ENCODE results near the gene CAPZA1. TPM values are rescaled to one million over a fixed set of nuclear protein-coding genes. Genes with fewer than 3 reads are reported as not detected.

CAPZA1 gene
- total and polyA plus RNA-seq, 2 donors (not counting 3 experiments of a cell fraction or from before 2014, with no cell fraction given): 77.1 to 183 TPM

GRCh38 chr1:112710159-112710558 is 90.5 kb downstream of the CAPZA1 start:
- intact Hi-C loops (cut with micrococcal nuclease): loop anchor here (5.0 to 10.0 kb wide), 2 partner anchors 413 to 1195 kb away; partner anchors contain the start of genes AP4B1 and DCLRE1B
- BruUV-seq (replicated peaks): no TSS peak
- peaks cover 17% of the 10 kb centered on the region for H3K4me1 ChIP-seq (ENCODE audit: control insufficient read depth, extremely low read depth, insufficient read depth, low read length)

More at GRCh38 chr1:112710159-112710558, 90.5 kb downstream of the CAPZA1 start:
- no peak overlapping the region for H3K4me2 ChIP-seq (ENCODE audit: insufficient read depth, low read length)
- no peaks in the 10 kb centered on the region for H3K9me3 ChIP-seq (replicated peaks; ENCODE audit: control insufficient read depth, insufficient read depth, low read length)
- TF ChIP-seq CTCF (IDR thresholded peaks at IDR 0.05; ENCODE audit: extremely low read depth in 1 of 2, insufficient read depth in 1 of 2, low read depth in 1 of 2, low read length in 2 of 2) (no peak), POLR2AphosphoS5 (IDR thresholded peaks at IDR 0.05; ENCODE audit: insufficient read depth, low read depth, low read length) (no peak), EZH2 (IDR thresholded peaks at IDR 0.05; ENCODE audit: borderline replicate concordance, low read depth, low read length, severe bottlenecking) (no peak), GATA2 (IDR thresholded peaks at IDR 0.05; ENCODE audit: insufficient read depth, insufficient read length, low read depth, low read length) (no peak), MYC (IDR thresholded peaks at IDR 0.05; ENCODE audit: low read depth, low read length) (no peak), JUN (IDR thresholded peaks at IDR 0.05; ENCODE audit: borderline replicate concordance, insufficient read depth, insufficient read length, low read depth) (no peak), MAX (IDR thresholded peaks at IDR 0.05; ENCODE audit: insufficient read depth, insufficient read length) (no peak), FOS (IDR thresholded peaks at IDR 0.05; ENCODE audit: borderline replicate concordance, insufficient read depth, low read length) (no peak), POLR2A (IDR thresholded peaks at IDR 0.05; ENCODE audit: low read depth, low read length) (no peak)
- dilution Hi-C loops (cut with MboI; ENCODE audit: extremely low pct_ligation_motif_present, low sequenced_read_pairs): no loop called here
- DNase-seq (ENCODE audit: low read depth, low spot score) (no peak), FAIRE-seq (no peak)
- POLR2A ChIA-PET: no interaction called here
- H3K4me3 ChIP-seq (replicated peaks in 1 of 3; ENCODE audit: insufficient read depth in 1 of 3, low read depth in 1 of 3, low read length in 3 of 3): no peak overlapping the region
- CTCF ChIA-PET: interaction anchor here (1.4 kb wide), 1 partner anchor 341 kb away, joined by 4 read pairs; no protein-coding TSS in a partner anchor
- H2AFZ ChIP-seq (ENCODE audit: low read depth, low read length): no peak overlapping the region
- no peaks in the 10 kb centered on the region for H3K9me1 ChIP-seq (replicated peaks; ENCODE audit: control insufficient read depth, extremely low read depth, insufficient read depth, low read length)
- H3K27me3 ChIP-seq (ENCODE audit: control insufficient read depth in 2 of 2, insufficient read depth in 2 of 2, low read length in 2 of 2): no peaks in the 10 kb centered on the region
- no peak overlapping the region for H3K9ac ChIP-seq (replicated peaks; ENCODE audit: extremely low read depth, insufficient read depth, low read length)
- no peaks in the 10 kb centered on the region for H4K20me1 ChIP-seq (replicated peaks; ENCODE audit: control insufficient read depth, extremely low read depth, insufficient read depth, low read length)
- no peaks in the 10 kb centered on the region for H3K36me3 ChIP-seq (ENCODE audit: control insufficient read depth in 2 of 2, extremely low read depth in 1 of 2, insufficient read depth in 2 of 2, low read length in 2 of 2)
- peaks cover 18% of the 10 kb centered on the region for H3K79me2 ChIP-seq (ENCODE audit: control insufficient read depth, insufficient read depth, low read length)
- H3K27ac ChIP-seq (ENCODE audit: insufficient read depth, low read depth, low read length): no peak overlapping the region

Measured in endothelial cell of umbilical vein (primary cell).